SKM-1 treated with dmso at 0.1 percent for 144 hours (cell line): ENCODE data around the gene SNRNP25.

Experiments
- DNase-seq: peaks from one replicate; lab custom pipeline; 2025; ENCODE audit not compliant: unreplicated experiment; lab: John Stamatoyannopoulos, UW

Gene SNRNP25

DNA sequence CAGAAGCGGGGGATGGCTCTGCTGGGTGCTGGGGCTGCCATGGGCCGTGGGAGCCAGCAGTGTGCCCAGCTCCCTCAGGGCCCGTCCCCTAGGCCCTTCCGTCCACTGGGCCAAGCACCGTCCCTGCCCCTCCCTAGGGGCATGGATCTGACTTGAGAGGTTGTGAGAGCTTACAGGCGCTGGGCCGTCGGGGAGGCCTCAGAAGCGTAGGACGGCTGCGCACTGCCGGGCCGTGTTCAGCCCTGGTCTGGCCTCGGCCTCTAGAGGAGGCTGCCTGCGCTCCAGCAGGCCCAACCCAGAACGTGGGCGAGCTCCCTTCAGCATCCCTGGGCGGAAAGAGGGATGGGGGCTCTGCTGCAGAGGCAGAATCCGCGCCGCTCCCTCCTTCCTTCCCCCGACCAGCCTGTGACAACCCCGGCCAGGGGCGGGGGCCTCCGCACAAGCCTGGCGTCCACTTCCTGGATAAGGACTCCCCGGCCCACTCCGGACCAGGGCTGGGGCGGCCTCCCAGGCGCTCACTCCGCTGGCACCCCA lies 23.7 kb downstream of the SNRNP25 start:
- no peak for DNase-seq

DNA sequence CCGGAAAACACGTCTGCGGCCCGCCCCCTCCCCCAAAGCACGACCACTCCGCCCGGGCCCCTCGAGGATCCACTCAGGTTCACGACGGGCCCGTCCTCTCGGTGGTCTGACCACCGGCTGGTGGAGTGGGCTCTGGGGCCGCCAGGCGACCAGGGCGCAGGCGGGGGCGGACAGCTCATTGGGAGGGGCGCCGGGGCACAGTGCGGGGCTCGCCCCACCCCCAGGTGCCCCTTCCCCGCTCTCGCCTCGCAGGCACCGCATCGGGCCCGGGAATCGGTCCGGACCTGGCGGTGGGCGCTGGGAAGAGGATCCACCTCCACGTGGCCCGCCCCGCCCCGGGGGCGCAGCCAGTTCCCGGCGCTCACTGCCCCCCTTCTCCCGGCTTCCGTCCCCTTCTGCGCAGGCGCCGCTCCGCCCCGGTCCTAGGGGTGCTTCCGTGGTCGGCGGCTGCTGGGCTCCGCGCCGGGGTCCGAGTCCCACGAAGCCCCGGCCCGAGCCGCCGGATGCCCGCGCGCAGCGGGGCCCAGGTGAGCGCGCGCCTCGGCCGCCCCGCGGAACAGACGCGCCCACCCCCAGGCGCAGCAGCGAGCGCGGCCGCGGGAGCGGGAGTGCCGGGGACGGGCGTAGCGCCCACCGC lies 24.3 kb downstream of the SNRNP25 start, which contains the start of gene MPG:
MPG (plus strand) TSS at position 419 of the 637 bp plus-strand sequence; CDS start at position 504, 85 bp downstream.
- DNase-seq, result peak; percentile 65

DNA sequence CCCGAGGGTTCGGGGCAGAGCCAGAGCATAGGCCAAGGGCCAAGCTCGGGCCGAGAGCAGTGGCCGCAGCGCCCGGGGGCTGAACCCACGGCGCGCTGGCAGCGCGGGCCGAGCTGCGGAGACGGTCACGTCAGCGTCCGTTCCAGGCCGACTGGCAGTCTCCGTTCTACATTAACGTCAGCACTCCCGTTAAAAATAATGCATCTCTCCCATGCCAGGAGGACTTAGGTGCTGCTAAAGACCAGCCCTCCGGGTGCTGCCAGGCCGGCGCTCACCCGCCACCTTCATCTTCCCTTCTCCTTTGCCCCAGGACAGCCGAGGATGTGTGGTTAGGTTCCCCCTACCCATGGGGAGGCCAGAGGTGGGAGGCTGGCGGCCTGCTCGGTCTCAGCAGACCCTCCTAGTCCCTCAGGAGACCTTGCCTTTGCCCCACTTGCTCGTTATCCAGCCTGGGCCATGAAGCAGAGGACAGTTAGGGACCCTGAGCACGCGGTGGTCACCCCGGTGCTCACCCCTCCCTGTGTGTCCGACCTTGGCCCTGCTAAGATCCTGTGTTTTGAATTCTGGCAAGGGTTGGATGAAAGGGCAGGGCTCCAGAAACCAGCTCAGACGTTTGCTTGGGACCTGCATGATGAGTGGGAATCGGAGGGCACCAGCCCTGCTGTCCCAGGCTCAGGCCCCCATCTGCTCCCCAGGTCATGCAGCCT lies 25.0 kb downstream of the SNRNP25 start:
- no peak for DNase-seq

- DNase-seq, result no peak
These were observed 25.8 kb downstream of the SNRNP25 start for GRCh38 chr16:79151-80054.

DNA sequence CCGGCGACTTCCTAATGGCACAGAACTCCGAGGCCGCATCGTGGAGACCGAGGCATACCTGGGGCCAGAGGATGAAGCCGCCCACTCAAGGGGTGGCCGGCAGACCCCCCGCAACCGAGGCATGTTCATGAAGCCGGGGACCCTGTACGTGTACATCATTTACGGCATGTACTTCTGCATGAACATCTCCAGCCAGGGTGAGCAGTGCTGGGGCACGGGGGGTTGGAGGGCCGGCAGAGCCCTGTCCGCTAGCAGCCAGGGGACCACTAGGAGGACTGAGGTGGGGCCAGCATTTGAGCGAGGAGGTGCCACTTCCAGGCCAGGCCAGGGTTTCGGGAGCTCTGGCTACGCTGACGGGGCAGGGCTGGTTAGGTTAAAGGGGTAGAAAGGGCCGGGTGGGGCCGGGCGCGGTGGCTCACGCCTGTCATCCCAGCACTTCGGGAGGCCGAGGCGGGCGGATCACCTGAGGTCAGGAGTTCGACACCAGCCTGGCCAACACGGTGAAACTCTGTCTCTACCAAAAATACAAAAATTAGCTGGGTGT lies 29.5 kb downstream of the SNRNP25 start:
- no peak for DNase-seq

DNA sequence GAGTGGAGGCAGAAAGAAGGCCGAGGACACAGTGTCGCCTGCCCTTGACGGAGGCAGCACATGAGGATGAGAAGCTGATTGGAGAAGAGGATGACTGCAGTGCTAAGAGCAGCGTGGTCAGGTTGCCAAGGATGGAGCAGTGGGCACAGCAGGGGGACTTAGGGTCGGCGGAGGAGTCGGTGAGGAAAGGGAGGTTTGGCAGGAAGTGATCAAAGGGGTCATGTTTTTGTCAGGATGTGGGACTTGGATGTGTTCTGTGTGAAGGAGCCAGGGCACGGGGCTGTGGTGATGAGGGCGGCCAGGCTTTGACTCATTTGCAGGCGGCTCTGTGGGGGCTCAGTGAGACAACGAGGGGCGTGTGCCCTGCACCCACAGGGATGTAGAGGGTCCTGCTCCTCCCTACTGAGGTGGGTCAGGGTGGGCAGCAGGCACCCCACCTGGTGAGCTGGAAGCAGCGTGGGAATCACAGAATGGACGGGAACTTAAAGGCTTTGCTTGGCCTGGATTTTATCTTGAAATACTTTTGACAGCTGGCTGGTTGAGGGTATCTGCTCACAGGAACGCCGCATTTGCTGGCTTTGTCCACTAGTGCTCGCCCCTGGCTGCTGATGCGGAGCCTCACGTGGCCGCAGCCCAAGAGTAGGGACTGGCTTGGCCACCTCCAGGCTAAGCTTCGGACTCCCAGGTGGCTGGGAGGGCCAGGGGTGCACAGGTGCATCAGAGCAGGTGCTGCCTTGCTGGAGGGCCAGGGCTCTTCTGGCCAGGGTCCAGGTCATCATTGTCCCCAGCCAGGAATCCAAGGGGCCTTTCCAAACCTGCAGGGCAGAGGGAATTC lies 30.4 kb downstream of the SNRNP25 start:
- DNase-seq, result no peak

- no peak for DNase-seq
These were observed 31.2 kb downstream of the SNRNP25 start for GRCh38 chr16:84718-85406.

DNA sequence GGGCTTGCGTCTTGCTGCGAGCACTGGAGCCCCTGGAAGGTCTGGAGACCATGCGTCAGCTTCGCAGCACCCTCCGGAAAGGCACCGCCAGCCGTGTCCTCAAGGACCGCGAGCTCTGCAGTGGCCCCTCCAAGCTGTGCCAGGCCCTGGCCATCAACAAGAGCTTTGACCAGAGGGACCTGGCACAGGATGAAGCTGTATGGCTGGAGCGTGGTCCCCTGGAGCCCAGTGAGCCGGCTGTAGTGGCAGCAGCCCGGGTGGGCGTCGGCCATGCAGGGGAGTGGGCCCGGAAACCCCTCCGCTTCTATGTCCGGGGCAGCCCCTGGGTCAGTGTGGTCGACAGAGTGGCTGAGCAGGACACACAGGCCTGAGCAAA lies 31.8 kb downstream of the SNRNP25 start:
- DNase-seq, result no peak

GRCh38 chr16:85865-86264 lies 32.2 kb downstream of the SNRNP25 start:
- no peak for DNase-seq

DNA sequence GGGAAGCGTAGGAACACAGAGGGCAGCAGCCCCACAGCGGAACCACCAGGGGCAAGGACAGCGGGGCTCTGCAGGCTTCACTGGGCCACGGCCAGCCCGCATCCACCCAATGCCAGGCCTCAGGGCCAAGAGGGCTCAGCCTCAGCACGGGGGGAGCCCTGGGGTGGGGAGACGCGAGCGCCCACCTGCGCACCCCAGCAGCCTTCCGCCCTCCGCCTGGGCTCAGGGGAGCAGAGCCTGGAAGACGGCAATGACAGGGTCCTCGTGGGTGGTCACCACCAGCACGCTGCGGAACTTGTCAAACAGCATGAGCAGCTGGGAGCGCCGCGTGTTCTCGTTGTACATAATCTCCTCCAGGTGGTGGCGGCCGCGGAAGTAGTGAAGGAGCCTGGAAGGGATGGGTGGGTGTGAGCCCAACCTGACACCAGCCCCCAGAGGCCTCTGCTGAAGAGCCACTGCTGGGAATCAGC lies 32.9 kb downstream of the SNRNP25 start:
- no peak for DNase-seq

DNA sequence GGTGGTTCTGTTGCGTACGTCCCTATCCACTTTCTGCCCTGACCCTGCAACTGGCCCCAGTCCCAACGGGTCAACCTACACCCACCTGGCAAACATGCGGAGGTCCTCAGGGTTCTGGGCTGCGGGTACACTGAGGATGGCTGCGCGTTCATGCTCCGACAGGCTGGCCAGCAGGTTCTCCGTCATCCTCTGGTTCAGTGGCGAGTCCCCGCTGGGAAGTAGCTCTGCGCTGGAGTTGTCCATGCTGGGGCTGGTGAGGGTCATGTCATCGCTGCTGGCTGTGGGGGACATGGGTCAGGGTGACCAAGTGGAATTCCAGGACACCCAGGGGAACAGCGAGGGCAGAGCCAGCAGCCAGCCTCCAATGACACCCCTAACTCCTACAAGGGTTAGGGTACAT lies 35.0 kb downstream of the SNRNP25 start:
- DNase-seq, result no peak

DNA sequence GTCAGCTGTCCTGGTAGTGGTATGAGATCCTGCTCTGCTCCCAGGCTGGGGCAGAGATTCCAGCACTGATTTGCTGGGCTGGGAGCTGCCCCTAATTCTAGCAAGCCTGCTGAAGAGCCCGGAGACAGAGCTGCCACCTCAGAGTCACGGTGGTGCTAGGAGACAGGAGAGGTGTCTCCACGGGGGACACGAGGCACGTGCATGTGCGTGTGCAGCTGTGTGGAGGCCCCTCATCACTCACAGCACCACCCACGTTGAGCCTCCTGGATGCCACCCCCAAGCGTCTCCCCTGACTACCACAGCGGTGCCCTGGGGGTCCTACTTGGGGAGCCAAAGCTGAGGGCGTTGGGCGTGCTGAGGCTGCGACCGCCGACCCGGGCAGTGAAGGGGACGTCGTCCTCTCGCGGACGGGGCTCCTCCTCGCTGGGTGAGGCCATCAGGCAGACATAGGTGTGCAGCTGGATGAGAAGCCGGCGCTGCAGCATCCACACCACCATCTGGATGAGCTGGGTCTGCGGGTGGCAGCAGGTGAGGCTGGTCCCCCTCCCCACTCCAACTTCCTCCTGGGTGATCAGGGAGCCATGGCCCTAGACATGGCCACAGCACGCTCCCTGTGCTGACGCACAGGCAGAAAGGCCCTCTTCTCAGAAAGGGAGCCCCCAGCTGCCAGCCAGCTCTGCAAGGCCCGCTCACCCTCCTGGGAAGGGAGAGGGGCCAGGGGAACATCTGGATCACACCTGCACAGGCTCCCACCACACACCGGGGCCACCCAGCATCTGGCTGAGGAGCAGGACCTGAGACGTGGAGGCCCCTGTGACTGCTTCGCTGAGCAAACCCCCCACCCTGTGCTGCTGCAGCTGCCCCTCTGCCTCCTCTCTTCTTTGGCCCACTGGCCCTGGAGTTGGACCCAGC lies 36.0 kb downstream of the SNRNP25 start:
- no peak for DNase-seq

GRCh38 chr16:91484-91883 lies 37.9 kb downstream of the SNRNP25 start:
- no peak for DNase-seq

GRCh38 chr16:92431-93339 lies 39.1 kb downstream of the SNRNP25 start:
- no peak for DNase-seq

- DNase-seq, result no peak
These were observed 41.3 kb downstream of the SNRNP25 start for GRCh38 chr16:94918-95265.

DNA sequence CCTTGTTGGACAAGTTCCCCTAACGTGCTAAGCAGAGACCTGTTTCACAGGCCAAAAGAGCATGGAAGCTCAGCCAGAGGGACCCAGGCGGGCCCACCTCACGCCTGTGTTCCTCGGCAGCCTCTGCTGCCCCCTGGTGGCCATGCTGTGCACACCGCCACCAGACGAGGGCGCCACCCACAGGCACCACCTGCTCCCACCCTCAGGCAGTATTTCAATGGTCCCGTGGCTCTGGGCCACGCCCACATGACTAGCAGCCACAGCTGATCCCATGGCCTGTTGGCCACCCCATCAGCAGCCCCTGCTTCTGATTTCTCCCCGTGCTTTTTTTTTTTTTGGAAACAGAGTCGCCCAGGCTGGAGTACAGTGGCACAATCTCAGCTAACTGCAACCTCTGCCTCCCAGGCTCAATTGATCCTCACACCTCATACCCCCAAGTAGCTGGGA lies 43.3 kb downstream of the SNRNP25 start:
- peak; percentile 92 for DNase-seq

DNA sequence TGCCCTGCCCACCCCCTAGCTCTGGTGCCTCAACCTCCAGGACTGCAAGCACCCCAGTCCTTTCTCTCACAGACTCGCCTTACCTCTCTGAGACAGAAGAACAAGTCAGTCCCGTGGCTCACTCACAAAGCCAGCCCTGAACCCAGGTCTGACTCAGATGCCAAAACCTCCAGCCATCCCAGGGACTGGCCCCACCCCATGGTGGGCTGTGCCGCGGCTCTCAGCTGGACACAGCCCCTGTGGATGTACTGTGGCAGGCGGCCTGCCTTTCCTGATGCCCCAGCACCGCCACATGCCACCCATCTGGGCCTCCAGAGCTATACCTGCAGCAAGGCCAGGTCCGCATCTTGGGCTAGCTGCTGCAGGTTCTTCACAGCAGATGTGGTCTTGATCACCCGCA lies 44.2 kb downstream of the SNRNP25 start:
- no peak for DNase-seq

GRCh38 chr16:100989-101388 lies 47.4 kb downstream of the SNRNP25 start:
- DNase-seq, result no peak
